IMR-90 (cell line): ENCODE data around the gene UBE3A. TPM values are rescaled to one million over a fixed set of nuclear protein-coding genes. Genes with fewer than 3 reads are reported as not detected.

Experiments
- ATAC-seq: fragments of 200-7000 bp; cut with Tn5 transposase; 2 replicates; pipeline ENCODE4 v1.9.1; 2020; ENCODE audit warnings: low read depth, mild to moderate bottlenecking, moderate library complexity
- BruUV-seq: library from RNA; stranded (reverse); fragments of 400-500 nt; replicated peaks from 2 replicates; lab custom pipeline; 2021; lab: Mats Ljungman, UMichigan
- CTCF ChIA-PET: fragments of 300-600 bp; formaldehyde crosslinking; extraction: SDS; loops from one replicate; lab custom pipeline; 2021; ENCODE audit warnings: antibody characterized with exemption; lab: Yijun Ruan, JAX
- POLR2A ChIA-PET: fragments of 300-600 bp; sonication (Branson Sonifier 250); formaldehyde crosslinking; loops from one replicate; lab custom pipeline; 2022; ENCODE audit warnings: antibody characterized with exemption; ENCODE audit not compliant: unreplicated experiment; lab: Charles Lee
- DNase-seq: peaks from one replicate; pipeline ENCODE4 v3.0.0; 2013
- H2AFZ ChIP-seq: replicated peaks from 2 replicates; pipeline ENCODE3; 2013; ENCODE audit warnings: low read length, mild to moderate bottlenecking; ENCODE audit not compliant: poor library complexity
- H2AK5ac ChIP-seq: 2 replicates; pipeline ENCODE4 v1.6.1; 2013; ENCODE audit warnings: low read depth, low read length, inconsistent platforms
- H2AK9ac ChIP-seq: replicated peaks from 2 replicates; pipeline ENCODE3; 2013; ENCODE audit warnings: mild to moderate bottlenecking, low read depth, low read length, moderate library complexity; ENCODE audit not compliant: poor library complexity
- H2BK120ac ChIP-seq: 2 replicates; pipeline ENCODE4 v1.6.1; 2013; ENCODE audit warnings: low read depth, low read length, inconsistent platforms
- H2BK15ac ChIP-seq: 3 replicates; pipeline ENCODE4 v1.6.1; 2013; ENCODE audit warnings: low read depth, low read length, inconsistent platforms
- H2BK20ac ChIP-seq: 2 replicates; pipeline ENCODE4 v1.6.1; 2013; ENCODE audit warnings: low read depth, mild to moderate bottlenecking, inconsistent platforms, low read length, moderate library complexity
- H2BK5ac ChIP-seq: 2 replicates; pipeline ENCODE4 v1.6.1; 2013; ENCODE audit warnings: mild to moderate bottlenecking, low read depth, low read length, inconsistent platforms; ENCODE audit not compliant: poor library complexity, severe bottlenecking
- H3K14ac ChIP-seq: replicated peaks from 2 replicates; pipeline ENCODE4 v1.6.1; 2013; ENCODE audit warnings: low read depth, low read length, inconsistent platforms
- H3K18ac ChIP-seq: 2 replicates; pipeline ENCODE4 v1.6.1; 2013; ENCODE audit warnings: low read depth, low read length, control low read depth
- H3K23ac ChIP-seq: 2 replicates; pipeline ENCODE4 v1.6.1; 2013; ENCODE audit warnings: low read depth, low read length, inconsistent platforms
- H3K27ac ChIP-seq: 2 replicates; pipeline ENCODE4 v1.5.1; 2013; ENCODE audit warnings: mild to moderate bottlenecking, control low read depth, low read length; ENCODE audit not compliant: insufficient read depth
- H3K27me3 ChIP-seq: 2 replicates; pipeline ENCODE4 v1.6.1; 2013; ENCODE audit warnings: low read length; ENCODE audit not compliant: control insufficient read depth, insufficient read depth
- H3K36me3 ChIP-seq: 2 replicates; pipeline ENCODE4 v1.6.1; 2013; ENCODE audit warnings: low read length, mixed read lengths; ENCODE audit not compliant: control insufficient read depth, insufficient read depth
- H3K4ac ChIP-seq: 2 replicates; pipeline ENCODE4 v1.6.1; 2013; ENCODE audit warnings: low read depth, low read length, inconsistent platforms
- H3K4me1 ChIP-seq: 2 replicates; pipeline ENCODE4 v1.6.1; 2013; ENCODE audit warnings: low read length, mixed read lengths; ENCODE audit not compliant: control insufficient read depth, insufficient read depth
- H3K4me2 ChIP-seq: 2 replicates; pipeline ENCODE4 v1.6.1; 2013; ENCODE audit warnings: low read depth, mild to moderate bottlenecking, control low read depth, low read length, moderate library complexity
- H3K4me3 ChIP-seq: 2 replicates; pipeline ENCODE4 v1.5.1; 2013; ENCODE audit warnings: low read depth, mild to moderate bottlenecking, control low read depth, low read length, moderate library complexity; ENCODE audit not compliant: insufficient read depth
- H3K56ac ChIP-seq: 2 replicates; pipeline ENCODE4 v1.6.1; 2013; ENCODE audit warnings: low read length, inconsistent platforms; ENCODE audit not compliant: insufficient read depth; ENCODE audit errors: extremely low read depth
- H3K79me1 ChIP-seq, 2 experiments: 2 replicates each; pipeline ENCODE4 v1.6.1; 2013; ENCODE audit warnings: low read length in 2 of 2, inconsistent platforms in 1 of 2, low read depth in 1 of 2
- H3K9ac ChIP-seq: 2 replicates; pipeline ENCODE4 v1.6.1; 2013; ENCODE audit warnings: low read depth, low read length, control low read depth
- H3K9me1 ChIP-seq: 2 replicates; pipeline ENCODE4 v1.6.1; 2013; ENCODE audit warnings: low read length, inconsistent platforms; ENCODE audit not compliant: insufficient read depth
- H3K9me3 ChIP-seq: 2 replicates; pipeline ENCODE4 v1.6.1; 2013; ENCODE audit warnings: low read length; ENCODE audit not compliant: control insufficient read depth, insufficient read depth
- H4K20me1 ChIP-seq: 2 replicates; pipeline ENCODE4 v1.6.1; 2013; ENCODE audit warnings: low read length, inconsistent platforms; ENCODE audit not compliant: insufficient read depth
- H4K5ac ChIP-seq: 2 replicates; pipeline ENCODE4 v1.6.1; 2013; ENCODE audit warnings: mild to moderate bottlenecking, low read depth, low read length, control low read depth
- H4K8ac ChIP-seq, 2 experiments: 2 replicates each; pipeline ENCODE4 v1.6.1; 2013; ENCODE audit warnings: low read depth in 2 of 2, low read length in 2 of 2, control low read depth in 1 of 2, inconsistent platforms in 1 of 2
- H4K91ac ChIP-seq: 2 replicates; pipeline ENCODE4 v1.6.1; 2013; ENCODE audit warnings: low read depth, low read length, inconsistent platforms; ENCODE audit not compliant: insufficient read depth
- BHLHE40 ChIP-seq: fragments of 150-350 bp; IDR thresholded peaks from 2 replicates; pipeline ENCODE4 v1.6.1; 2016; ENCODE audit warnings: mild to moderate bottlenecking, low read depth, low read length
- CEBPB ChIP-seq: IDR thresholded peaks from 2 replicates; pipeline ENCODE4 v1.6.1; 2012; ENCODE audit warnings: low read depth, low read length, improper control_type of control experiment
- CHD1 ChIP-seq: IDR thresholded peaks from 2 replicates; pipeline ENCODE4 v1.6.1; 2012; ENCODE audit warnings: low read depth, low read length, improper control_type of control experiment
- CTCF ChIP-seq: conservative IDR thresholded peaks from 2 replicates; pipeline ENCODE4 v1.5.1; 2012; ENCODE audit warnings: mild to moderate bottlenecking, low read depth, low read length, improper control_type of control experiment
- ELK1 ChIP-seq: fragments of 150-350 bp; IDR thresholded peaks from 2 replicates; pipeline ENCODE4 v1.6.1; 2016; ENCODE audit warnings: low read depth, mild to moderate bottlenecking, low read length, moderate library complexity, borderline replicate concordance
- FOS ChIP-seq: fragments of 150-350 bp; IDR thresholded peaks from 2 replicates; pipeline ENCODE4 v1.6.1; 2016; ENCODE audit warnings: low read depth, low read length
- MAFK ChIP-seq: IDR thresholded peaks from 2 replicates; pipeline ENCODE4 v1.6.1; 2012; ENCODE audit warnings: low read depth, low read length, improper control_type of control experiment
- MAZ ChIP-seq: IDR thresholded peaks from 2 replicates; pipeline ENCODE4 v1.6.1; 2012; ENCODE audit warnings: low read depth, mild to moderate bottlenecking, low read length, improper control_type of control experiment, moderate library complexity, borderline replicate concordance
- MXI1 ChIP-seq: IDR thresholded peaks from 2 replicates; pipeline ENCODE4 v1.6.1; 2012; ENCODE audit warnings: low read depth, mild to moderate bottlenecking, low read length, moderate library complexity, borderline replicate concordance
- NFE2L2 ChIP-seq: fragments of 150-350 bp; IDR thresholded peaks from 2 replicates; pipeline ENCODE4 v1.6.1; 2016; ENCODE audit warnings: low read depth, mild to moderate bottlenecking, low read length
- POLR2A ChIP-seq: IDR thresholded peaks from 2 replicates; pipeline ENCODE4 v1.6.1; 2012; ENCODE audit warnings: mild to moderate bottlenecking, low read depth, low read length
- RAD21 ChIP-seq: IDR thresholded peaks from 2 replicates; pipeline ENCODE4 v1.6.1; 2012; ENCODE audit warnings: low read length, improper control_type of control experiment
- RCOR1 ChIP-seq: IDR thresholded peaks from 2 replicates; pipeline ENCODE4 v1.6.1; 2012; ENCODE audit warnings: mild to moderate bottlenecking, low read length, improper control_type of control experiment; ENCODE audit not compliant: insufficient replicate concordance
- RFX5 ChIP-seq: IDR thresholded peaks from 2 replicates; pipeline ENCODE4 v1.8.0; 2012; ENCODE audit warnings: low read depth, mild to moderate bottlenecking, low read length, moderate library complexity
- SMC3 ChIP-seq: fragments of 150-350 bp; IDR thresholded peaks from 2 replicates; pipeline ENCODE4 v1.6.1; 2016; ENCODE audit warnings: low read depth, mild to moderate bottlenecking, antibody characterized with exemption, low read length, moderate library complexity
- USF2 ChIP-seq: fragments of 150-350 bp; IDR thresholded peaks from 2 replicates; pipeline ENCODE4 v1.6.1; 2017; ENCODE audit warnings: mild to moderate bottlenecking, antibody characterized with exemption, low read length, low read depth
- WGBS, 2 experiments: methylation state at CpG; one replicate each; pipeline versions ENCODE4 v1.1.5 to v1.1.7; 2013; ENCODE audit warnings: missing lambda C conversion rate in 2 of 2; ENCODE audit not compliant: insufficient read length in 1 of 2; ENCODE audit errors: extremely low coverage in 2 of 2; 5-methylcytosine and 5-hydroxymethylcytosine counted together
- dilution Hi-C: fragments of 300-500 bp; cut with HindIII; formaldehyde crosslinking; loops from one replicate; pipeline ENCODE4 v1.14.3; 2018; ENCODE audit warnings: low sequenced_read_pairs; ENCODE audit not compliant: unreplicated experiment
- in situ Hi-C: fragments of 300-500 bp; cut with MboI; formaldehyde crosslinking; loops from 3 replicates; pipeline ENCODE4 v1.14.3; 2019; ENCODE audit warnings: low sequenced_read_pairs, inconsistent platforms, mixed read lengths
- intact Hi-C: fragments of 100-400 bp; cut with micrococcal nuclease; formaldehyde crosslinking; loops from 2 replicates; pipeline ENCODE4 v1.10.0; 2022
- polyA plus RNA-seq, 3 experiments: library from polyadenylated mRNA; depleted of rRNA; stranded (reverse); fragments of >200 nt; gene quantifications; 2 replicates each; pipeline ENCODE4 v1.2.3, GENCODE V29; 2012; ENCODE audit warnings: low replicate concordance in 1 of 3
- total RNA-seq: library from RNA; depleted of rRNA; stranded (reverse); fragments of >200 nt; gene quantifications from 2 replicates; pipeline ENCODE4 v1.2.3, GENCODE V29; 2012

Gene UBE3A
- total and polyA plus RNA-seq, 2 of the 4 experiments (the other 2 are of a cell fraction): 19.3 to 53.2 TPM

GRCh38 chr15:25408929-25409328 lies 29.9 kb downstream of the UBE3A start:
- H2AK5ac ChIP-seq: no peak overlapping the region
- no peak overlapping the region for H3K4me3 ChIP-seq
- ChIA-PET CTCF (interaction anchor here (1.0 kb wide), 1 partner anchor 9 kb away, joined by 3 read pairs; no protein-coding TSS in a partner anchor), POLR2A (no interaction called here)
- ATAC-seq: no peak
- no peak overlapping the region for H2AFZ ChIP-seq
- in situ Hi-C loops (no loop called here), intact Hi-C loops (loop anchor here (5.0 kb wide), 1 partner anchor 37 kb away; no protein-coding TSS in a partner anchor), dilution Hi-C loops (no loop called here)
- H3K14ac ChIP-seq: no peak overlapping the region
- no peak overlapping the region for H4K5ac ChIP-seq
- H3K4ac ChIP-seq: no peak overlapping the region
- no peak overlapping the region for H3K27ac ChIP-seq
- H3K56ac ChIP-seq: no peak overlapping the region
- no peak overlapping the region for H2BK120ac ChIP-seq
- no CpG with 5 or more reads among the region's 2 CpGs for WGBS, 2 experiments
- no peak overlapping the region for H4K8ac ChIP-seq
- peaks cover 6% of the 10 kb centered on the region; the same call in 1 of the 2 replicates for H3K9me1 ChIP-seq
- no peak overlapping the region for H3K4me2 ChIP-seq
- no peak overlapping the region for H2BK15ac ChIP-seq
- H3K36me3 ChIP-seq: peaks cover 8% of the 10 kb centered on the region; the same call in 1 of the 2 replicates
- H2BK5ac ChIP-seq: no peak overlapping the region
- H4K91ac ChIP-seq: no peak overlapping the region
- TF ChIP-seq RCOR1: no peak
- no peak for TF ChIP-seq FOS
- TF ChIP-seq CHD1: no peak
- no peak for TF ChIP-seq SMC3
- TF ChIP-seq MXI1: no peak
- TF ChIP-seq POLR2A: no peak
- no peak for TF ChIP-seq ELK1
- no peak for TF ChIP-seq MAZ
- no peak for TF ChIP-seq USF2
- TF ChIP-seq CTCF: no peak
- TF ChIP-seq RFX5: no peak
- no peak for TF ChIP-seq CEBPB
- TF ChIP-seq RAD21: no peak
- TF ChIP-seq NFE2L2: no peak
- no peak for TF ChIP-seq BHLHE40
- no peak for TF ChIP-seq MAFK
- H3K9me3 ChIP-seq: no peaks in the 10 kb centered on the region
- no peak overlapping the region for H2BK20ac ChIP-seq
- H3K18ac ChIP-seq: no peak overlapping the region
- H3K27me3 ChIP-seq: no peaks in the 10 kb centered on the region
- H3K79me1 ChIP-seq: peaks cover 22 to 52% of the 10 kb centered on the region in 2 experiments
- no TSS peak for BruUV-seq
- peaks cover 53% of the 10 kb centered on the region for H4K20me1 ChIP-seq
- no peak overlapping the region for H3K9ac ChIP-seq
- no peak for DNase-seq
- H3K23ac ChIP-seq: no peak overlapping the region
- H2AK9ac ChIP-seq: no peak overlapping the region
- peaks cover 11% of the 10 kb centered on the region for H3K4me1 ChIP-seq
